Measurements from ENCODE around the gene TMEM114. TPM values are rescaled to one million over a fixed set of nuclear protein-coding genes. Genes with fewer than 3 reads are reported as not detected.
"Not testable (repeated sequence)": the region's sequence is repeated elsewhere in the genome, so short reads cannot be mapped to it uniquely, and the experiment has no call there.

The TMEM114 gene
- total RNA-seq, 1 experiment from 2014 or later = not detected

GRCh38 chr16:8571061-8571596 is 19.2 kb downstream of the TMEM114 start:
- DNase-seq (ENCODE audit: low read depth, low spot score) (no peak), ATAC-seq (no peak)
- no TSS peak for BruUV-seq (replicated peaks)
- H3K27ac ChIP-seq (ENCODE audit: low read depth, low read length) = no peak overlapping the region
- no peaks in the 10 kb centered on the region for H4K20me1 ChIP-seq (ENCODE audit: insufficient read depth)
- intact Hi-C loops (cut with micrococcal nuclease) = no loop called here
- H3K27me3 ChIP-seq (ENCODE audit: insufficient read depth, low read length) = peaks cover 15% of the 10 kb centered on the region; the same call in 1 of the 2 replicates
- RAD21 ChIA-PET (ENCODE audit: low non-redundant PET in 1 of 2, low total read pairs in 2 of 2, uncharacterized antibody in 2 of 2, unreplicated experiment in 2 of 2) = no interaction called here
- no peak overlapping the region for H3K9ac ChIP-seq (ENCODE audit: low read length)
- H3K4me3 ChIP-seq (replicated peaks in 1 of 2; ENCODE audit: low read depth in 1 of 2, low read length in 2 of 2) = no peak overlapping the region
- no peaks in the 10 kb centered on the region for H3K79me2 ChIP-seq (ENCODE audit: insufficient read depth, low read length)
- CTCF ChIA-PET = no interaction called here
- no peak overlapping the region for H2AFZ ChIP-seq (ENCODE audit: low read depth, low read length, poor library complexity, severe bottlenecking)
- no peaks in the 10 kb centered on the region for H3K36me3 ChIP-seq (ENCODE audit: control insufficient read depth in 1 of 2, insufficient read depth in 2 of 2, low read length in 2 of 2)
- no peak for TF ChIP-seq FOSL1 (IDR thresholded peaks at IDR 0.05; ENCODE audit: low read depth)
- TF ChIP-seq TCF7L2 (IDR thresholded peaks at IDR 0.05; ENCODE audit: borderline replicate concordance, extremely low read depth, insufficient read depth, insufficient read length) = no peak
- TF ChIP-seq EGR1 (IDR thresholded peaks at IDR 0.05; ENCODE audit: low read depth) = no peak
- TF ChIP-seq CBX3 (IDR thresholded peaks at IDR 0.05; ENCODE audit: low read depth) = no peak
- no peak for TF ChIP-seq ZFX (IDR thresholded peaks at IDR 0.05)
- no peak for TF ChIP-seq ZBTB33 (IDR thresholded peaks at IDR 0.05; ENCODE audit: extremely low read depth, insufficient replicate concordance, low read length)
- TF ChIP-seq SRF (IDR thresholded peaks at IDR 0.05; ENCODE audit: low read depth) = no peak
- no peak for TF ChIP-seq REST (IDR thresholded peaks at IDR 0.05; ENCODE audit: low read depth)
- TF ChIP-seq RAD21 (IDR thresholded peaks at IDR 0.05; ENCODE audit: low read depth) = no peak
- TF ChIP-seq EZH2 (IDR thresholded peaks at IDR 0.05) = no peak
- no peak for TF ChIP-seq MAX (IDR thresholded peaks at IDR 0.05)
- TF ChIP-seq SP1 (IDR thresholded peaks at IDR 0.05; ENCODE audit: low read depth) = no peak
- TF ChIP-seq POLR2AphosphoS5 (IDR thresholded peaks at IDR 0.05; ENCODE audit: low read depth, low read length) = no peak
- TF ChIP-seq ZNF274 (IDR thresholded peaks at IDR 0.05; ENCODE audit: low read depth, low read length) = no peak
- no peaks in the 10 kb centered on the region for H3K9me3 ChIP-seq (ENCODE audit: control insufficient read depth in 1 of 2, insufficient read depth in 1 of 2, low read depth in 1 of 2, low read length in 2 of 2)
- H3K4me2 ChIP-seq (ENCODE audit: low read length) = no peak overlapping the region
- POLR2A ChIA-PET = no interaction called here
- no peaks in the 10 kb centered on the region for H3K9me2 ChIP-seq (ENCODE audit: insufficient read depth)
- peaks cover 0 to 4% of the 10 kb centered on the region in 2 experiments; a peak in 1 of 4 replicates for H3K4me1 ChIP-seq (ENCODE audit: control insufficient read depth in 1 of 2, insufficient read depth in 2 of 2, low read length in 2 of 2)

GRCh38 chr16:8570393-8570792 is 19.9 kb downstream of the TMEM114 start:
- H3K36me3 ChIP-seq (ENCODE audit: control insufficient read depth in 1 of 2, insufficient read depth in 2 of 2, low read length in 2 of 2); H3K4me3 ChIP-seq (replicated peaks in 1 of 2; ENCODE audit: low read depth in 1 of 2, low read length in 2 of 2); H3K9ac ChIP-seq (ENCODE audit: low read length); intact Hi-C loops (cut with micrococcal nuclease); CTCF ChIA-PET; H3K79me2 ChIP-seq (ENCODE audit: insufficient read depth, low read length); BruUV-seq (replicated peaks); ATAC-seq; H4K20me1 ChIP-seq (ENCODE audit: insufficient read depth); H2AFZ ChIP-seq (ENCODE audit: low read depth, low read length, poor library complexity, severe bottlenecking); H3K27ac ChIP-seq (ENCODE audit: low read depth, low read length); POLR2A ChIA-PET; H3K9me3 ChIP-seq (ENCODE audit: control insufficient read depth in 1 of 2, insufficient read depth in 1 of 2, low read depth in 1 of 2, low read length in 2 of 2); DNase-seq (ENCODE audit: low read depth, low spot score); H3K4me2 ChIP-seq (ENCODE audit: low read length); H3K9me2 ChIP-seq (ENCODE audit: insufficient read depth); H3K4me1 ChIP-seq (ENCODE audit: control insufficient read depth in 1 of 2, insufficient read depth in 2 of 2, low read length in 2 of 2); H3K27me3 ChIP-seq (ENCODE audit: insufficient read depth, low read length); RAD21 ChIA-PET (ENCODE audit: low non-redundant PET in 1 of 2, low total read pairs in 2 of 2, uncharacterized antibody in 2 of 2, unreplicated experiment in 2 of 2): not testable (repeated sequence)

All from HCT116 (cell line).